Femur (tissue), 1 donor: ENCODE measurements around the gene IFNGR2.
A peak's percentile ranks its signal among the peaks of the same experiment; 100 is the strongest.
"Not testable (repeated sequence)": the region's sequence is repeated elsewhere in the genome, so short reads cannot be mapped to it uniquely, and the experiment has no call there.

ENCODE experiments used
- DNase-seq: peaks from one replicate; pipeline ENCODE4 v3.0.0-alpha.2; 2017

The IFNGR2 gene, protein sequence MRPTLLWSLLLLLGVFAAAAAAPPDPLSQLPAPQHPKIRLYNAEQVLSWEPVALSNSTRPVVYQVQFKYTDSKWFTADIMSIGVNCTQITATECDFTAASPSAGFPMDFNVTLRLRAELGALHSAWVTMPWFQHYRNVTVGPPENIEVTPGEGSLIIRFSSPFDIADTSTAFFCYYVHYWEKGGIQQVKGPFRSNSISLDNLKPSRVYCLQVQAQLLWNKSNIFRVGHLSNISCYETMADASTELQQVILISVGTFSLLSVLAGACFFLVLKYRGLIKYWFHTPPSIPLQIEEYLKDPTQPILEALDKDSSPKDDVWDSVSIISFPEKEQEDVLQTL

DNA sequence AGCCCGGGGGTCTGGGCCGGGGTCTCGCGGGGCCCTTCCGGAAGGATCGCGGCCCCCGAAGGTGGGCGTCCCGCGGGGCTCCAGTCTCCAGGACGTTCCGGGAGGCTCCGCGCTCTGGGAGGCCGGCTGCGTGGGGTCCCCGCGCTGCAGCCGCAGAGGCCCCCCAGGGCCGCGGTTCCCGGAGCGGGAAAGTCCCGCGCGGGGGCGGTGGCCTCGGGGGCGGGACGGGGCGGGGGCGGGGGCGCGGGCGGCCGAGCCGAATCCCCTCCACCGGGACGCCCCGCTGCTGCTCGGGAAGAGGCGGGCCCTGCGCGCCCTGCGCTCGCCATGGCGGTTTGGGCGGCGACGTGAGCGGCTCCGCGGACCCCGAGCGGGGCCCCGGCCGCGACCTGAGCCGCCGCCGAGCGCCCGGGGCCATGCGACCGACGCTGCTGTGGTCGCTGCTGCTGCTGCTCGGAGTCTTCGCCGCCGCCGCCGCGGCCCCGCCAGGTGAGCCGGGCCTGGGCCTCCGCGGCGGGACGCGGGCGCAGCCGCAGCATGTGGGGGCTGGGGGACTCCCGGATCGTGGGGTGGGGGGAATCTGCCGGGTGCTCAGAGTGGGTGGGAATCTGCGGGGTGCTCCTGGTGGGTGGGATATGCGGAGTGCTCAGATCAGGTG, at the start of gene IFNGR2:
Gene IFNGR2 (plus strand): TSS at position 286 of the 658 bp plus-strand sequence. CDS start 131 bp downstream, at position 417.
- DNase-seq, result peak; percentile 77

DNA sequence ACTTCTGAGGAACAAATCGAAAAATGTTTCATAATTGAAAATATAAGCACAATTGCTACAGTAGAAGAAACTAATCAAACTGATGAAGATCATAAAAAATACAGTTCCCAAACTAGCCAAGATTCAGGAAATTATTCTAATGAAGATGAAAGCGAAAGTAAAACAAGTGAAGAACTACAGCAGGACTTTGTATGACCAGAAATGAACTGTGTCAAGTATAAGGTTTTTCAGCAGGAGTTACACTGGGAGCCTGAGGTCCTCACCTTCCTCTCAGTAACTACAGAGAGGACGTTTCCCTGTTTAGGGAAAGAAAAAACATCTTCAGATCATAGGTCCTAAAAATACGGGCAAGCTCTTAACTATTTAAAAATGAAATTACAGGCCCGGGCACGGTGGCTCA, 47.9 kb upstream of the IFNGR2 start:
- no peak for DNase-seq

DNA sequence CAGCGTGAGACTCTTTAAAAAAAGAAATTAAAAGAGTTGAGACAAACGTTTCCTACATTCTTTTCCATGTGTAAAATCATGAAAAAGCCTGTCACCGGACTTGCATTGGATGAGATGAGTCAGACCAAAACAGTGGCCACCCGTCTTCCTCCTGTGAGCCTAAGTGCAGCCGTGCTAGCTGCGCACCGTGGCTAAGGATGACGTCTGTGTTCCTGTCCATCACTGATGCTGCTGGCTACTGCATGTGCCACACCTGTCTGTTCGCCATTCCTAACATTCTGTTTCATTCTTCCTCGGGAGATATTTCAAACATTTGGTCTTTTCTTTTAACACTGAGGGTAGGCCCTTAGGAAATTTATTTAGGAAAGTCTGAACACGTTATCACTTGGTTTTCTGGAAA, 47.2 kb upstream of the IFNGR2 start:
- no peak for DNase-seq

DNA sequence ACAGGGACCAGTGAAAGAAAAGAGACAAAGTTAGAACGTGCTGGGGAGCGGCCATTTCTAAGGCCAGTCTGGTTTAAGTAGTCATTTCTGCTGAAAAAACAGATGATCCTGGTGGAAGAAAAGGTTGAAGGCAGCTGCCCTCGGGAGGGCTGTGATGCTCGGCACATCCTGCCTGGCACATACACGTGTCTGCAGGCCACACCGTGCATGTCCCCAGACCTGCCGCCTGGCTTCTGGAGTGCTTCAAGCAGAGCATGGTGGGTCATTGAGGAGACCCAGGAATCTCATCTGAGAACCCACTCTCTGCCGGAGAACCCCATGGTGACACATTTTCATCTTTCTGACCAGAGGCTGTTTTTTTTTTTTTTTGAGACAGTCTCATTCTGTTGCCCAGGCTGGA, 46.0 kb upstream of the IFNGR2 start:
- DNase-seq, result no peak

DNA sequence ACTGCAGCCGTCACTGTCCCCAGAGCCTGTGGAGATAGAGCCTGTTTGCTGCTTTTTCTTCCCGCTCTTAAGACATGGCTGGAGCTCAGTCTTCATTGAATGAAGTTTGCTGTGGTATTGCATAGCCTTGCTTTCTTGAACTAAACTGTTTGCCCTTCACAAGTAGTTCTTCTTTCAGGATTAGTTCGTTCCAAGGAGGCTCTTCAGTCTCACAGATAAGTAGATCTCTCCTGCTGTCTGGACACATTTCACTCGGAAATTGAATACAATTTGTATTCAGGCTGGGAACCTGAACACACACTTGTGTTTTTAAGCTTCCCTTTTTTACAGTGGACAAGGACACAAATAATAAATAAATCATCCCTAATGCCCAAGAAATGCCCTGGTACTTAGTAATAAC, 43.8 kb upstream of the IFNGR2 start:
- no peak for DNase-seq

DNA sequence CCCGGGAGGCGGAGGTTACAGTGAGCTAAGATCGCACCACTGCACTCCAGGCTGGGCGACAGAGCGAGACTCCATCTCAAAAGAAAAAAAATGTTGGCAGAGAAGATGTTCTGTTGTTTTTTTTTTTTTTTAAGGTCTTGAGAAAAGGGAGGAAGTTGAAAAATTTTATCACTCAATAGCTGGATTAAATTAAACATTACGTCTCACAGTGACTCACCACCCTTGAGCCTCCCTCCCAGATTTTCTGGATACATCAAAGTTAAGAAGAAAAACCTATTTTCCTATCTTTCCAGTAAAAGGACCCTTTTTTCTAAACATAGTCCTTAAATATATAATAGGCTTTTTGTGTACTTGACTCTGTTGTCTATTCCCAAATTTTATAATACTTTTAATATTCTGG, 42.9 kb upstream of the IFNGR2 start:
- DNase-seq, result no peak

DNA sequence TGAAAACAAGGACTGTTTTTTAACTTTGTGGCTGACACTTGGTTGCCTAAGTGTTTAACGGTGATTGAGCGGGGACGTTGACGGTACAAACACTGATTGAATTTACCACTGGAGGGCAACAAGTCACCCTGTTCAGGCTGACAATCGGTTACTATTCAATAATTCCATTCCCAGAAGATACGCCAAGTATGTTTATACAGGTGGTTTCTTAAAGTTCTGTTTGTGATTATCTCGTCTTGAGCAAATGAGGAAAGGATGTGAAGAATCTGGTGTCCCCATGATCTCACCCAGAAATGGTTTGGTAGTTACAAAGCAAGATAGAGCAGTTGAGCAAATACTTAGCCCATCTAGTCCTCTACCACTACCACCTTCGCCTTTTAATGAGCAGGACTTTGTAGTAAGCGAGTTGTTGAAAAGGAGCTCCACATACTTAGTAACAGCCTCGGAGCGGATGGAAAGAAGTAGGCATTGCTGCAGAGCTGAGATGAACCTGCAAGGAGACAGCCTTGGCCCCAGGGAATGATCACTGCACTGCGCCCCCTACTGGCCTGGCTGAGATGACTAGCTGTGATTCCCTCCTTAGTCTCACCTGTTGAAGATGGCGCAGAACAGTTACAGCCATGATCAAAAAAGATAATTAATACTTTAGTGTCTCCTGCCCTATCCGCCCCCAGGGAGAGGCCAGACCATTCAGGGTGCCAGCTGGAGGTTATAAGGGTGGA, 42.2 kb upstream of the IFNGR2 start:
- DNase-seq, result peak; percentile 74

DNA sequence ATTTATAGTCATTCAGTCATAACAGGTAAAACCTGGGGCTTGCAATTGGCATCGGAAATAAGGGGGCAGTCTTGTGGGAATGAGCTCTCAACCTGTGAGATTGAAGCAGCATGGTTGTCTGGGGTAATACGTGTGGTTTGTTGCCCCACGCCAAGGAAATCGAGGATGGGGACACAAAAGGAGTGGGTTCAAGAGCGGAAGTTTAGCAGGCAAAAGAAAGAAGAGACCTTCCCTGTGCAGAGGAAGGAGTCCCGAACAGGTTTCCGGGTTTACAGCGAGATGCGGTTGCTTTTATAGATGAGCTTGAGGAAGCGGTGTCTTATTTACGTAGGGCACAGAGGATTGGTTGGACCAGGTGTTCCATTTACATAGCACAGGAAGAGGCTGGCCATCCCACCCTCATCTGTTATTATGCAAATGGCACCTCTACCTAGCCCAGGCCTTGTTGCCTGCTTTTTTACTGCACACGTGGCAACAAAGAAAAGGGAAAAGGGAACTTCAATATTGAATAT, 41.1 kb upstream of the IFNGR2 start:
- DNase-seq, result peak; percentile 55

DNA sequence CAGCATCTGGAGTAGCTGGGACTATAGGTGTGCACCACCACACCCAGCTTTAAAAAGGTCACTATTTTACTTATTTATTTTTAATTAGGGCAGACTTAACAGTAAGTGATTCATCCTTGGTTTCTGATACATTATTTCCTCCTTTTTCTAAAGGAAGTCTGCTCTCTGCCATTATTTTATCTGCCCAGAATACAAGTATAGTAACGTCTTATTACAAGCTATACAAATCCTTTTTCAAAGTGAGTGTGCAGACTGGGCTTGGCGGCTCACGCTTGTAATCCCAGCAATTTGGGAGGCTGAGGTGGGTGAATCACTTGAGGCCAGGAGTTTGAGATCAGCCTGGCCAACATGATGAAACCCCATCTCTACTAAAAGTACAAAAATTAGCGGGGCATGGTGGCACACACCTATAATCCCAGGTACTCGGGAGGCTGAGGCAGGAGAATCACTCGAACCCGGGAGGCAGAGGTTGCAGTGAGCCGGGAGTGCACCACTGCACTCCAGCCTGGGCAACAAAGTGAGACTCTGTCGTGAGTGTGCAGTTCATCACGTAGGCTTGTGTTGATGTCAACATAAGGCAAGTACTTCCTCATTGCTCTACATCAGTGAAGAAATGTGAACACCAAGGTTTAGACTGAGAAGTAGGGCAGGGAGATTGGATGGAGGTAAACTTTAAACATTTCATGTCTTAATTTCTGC, 39.2 kb upstream of the IFNGR2 start:
- DNase-seq, result not testable (repeated sequence)

DNA sequence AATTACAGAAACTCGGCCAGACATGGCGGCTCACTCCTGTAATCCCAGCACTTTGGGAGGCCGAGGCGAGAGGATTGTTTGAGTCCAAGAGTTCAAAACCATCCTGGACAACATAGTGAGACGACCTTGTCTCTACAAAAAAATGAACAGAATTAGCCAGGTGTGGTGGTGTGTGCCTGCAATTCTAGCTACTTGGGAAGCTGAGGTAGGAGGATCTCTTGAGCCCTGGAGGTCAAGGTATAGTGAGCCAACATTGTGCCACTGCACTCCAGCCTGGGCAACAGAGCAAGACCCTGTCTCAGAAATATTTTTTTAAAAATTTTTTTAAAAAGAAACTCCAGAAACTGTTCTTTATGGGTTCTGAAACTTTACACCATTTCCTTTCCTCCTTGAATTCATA, 38.4 kb upstream of the IFNGR2 start:
- no peak for DNase-seq

DNA sequence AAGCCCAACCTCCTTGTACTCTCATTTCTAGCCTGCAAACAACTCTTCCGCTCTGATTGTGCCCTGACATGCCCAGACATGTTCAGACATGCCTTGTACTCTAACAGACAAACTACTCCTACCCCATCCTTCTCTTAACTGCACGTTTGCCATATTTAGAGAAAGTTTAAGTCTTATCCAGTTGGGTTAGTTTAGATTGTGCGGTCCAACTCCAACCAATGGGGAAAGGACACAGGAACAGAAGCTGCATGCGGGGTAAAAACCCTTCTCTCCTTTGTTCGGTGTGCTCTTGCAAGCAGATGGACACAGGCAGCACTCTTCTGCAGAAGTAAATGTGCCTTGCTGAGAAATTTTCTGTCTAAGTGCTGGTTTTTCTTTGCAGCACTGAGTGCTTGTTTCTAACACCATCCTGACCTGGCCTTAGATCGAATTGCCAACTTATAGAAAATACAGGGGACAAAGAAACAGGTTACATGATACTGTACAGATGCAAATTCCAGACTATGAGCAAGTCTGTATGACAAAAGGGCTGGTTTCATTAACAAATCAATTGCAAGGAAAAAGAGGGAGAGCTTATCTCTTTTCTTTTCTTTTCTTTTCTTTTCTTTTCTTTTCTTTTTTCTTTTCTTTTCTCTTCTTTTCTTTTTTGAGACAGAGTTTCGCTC, 35.8 kb upstream of the IFNGR2 start:
- DNase-seq, result no peak

DNA sequence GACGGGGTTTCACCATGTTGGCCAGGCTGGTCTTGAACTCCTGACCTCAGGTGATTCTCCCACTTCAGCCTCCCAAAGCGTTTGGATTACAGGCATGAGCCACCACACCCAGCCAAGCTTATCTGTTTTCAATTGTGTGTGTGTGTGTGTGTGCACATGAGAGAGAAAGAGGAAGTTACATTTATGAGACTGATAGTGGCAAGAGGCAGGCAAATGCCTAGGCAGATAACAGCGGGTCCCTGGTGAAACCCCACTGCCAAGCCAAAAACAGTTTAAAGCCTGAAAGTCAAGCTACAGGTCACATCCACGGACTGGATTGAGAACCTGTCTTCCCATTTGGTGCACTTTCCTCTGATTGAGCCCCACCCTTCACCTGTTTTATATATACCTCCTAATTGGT, 35.1 kb upstream of the IFNGR2 start:
- DNase-seq, result no peak

DNA sequence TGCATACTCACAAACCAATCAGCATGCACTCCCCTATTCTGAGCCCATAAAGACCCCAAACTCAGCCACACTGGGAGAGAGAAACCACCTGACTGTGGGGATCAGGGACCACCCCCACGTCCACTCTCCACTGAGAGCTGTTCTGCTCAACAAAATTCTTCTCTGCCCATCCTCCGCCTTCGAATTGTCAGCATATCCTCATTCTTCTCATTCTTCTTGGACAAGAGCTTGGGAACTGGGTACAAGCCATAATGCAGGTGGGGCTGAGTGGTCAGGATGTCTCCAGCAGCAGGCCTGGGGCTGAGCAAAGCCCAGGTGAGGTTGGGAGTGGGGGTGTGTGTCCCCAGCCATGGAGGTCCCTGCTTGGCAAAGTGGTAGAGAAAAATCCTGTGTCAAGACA, 34.6 kb upstream of the IFNGR2 start:
- DNase-seq, result no peak

DNA sequence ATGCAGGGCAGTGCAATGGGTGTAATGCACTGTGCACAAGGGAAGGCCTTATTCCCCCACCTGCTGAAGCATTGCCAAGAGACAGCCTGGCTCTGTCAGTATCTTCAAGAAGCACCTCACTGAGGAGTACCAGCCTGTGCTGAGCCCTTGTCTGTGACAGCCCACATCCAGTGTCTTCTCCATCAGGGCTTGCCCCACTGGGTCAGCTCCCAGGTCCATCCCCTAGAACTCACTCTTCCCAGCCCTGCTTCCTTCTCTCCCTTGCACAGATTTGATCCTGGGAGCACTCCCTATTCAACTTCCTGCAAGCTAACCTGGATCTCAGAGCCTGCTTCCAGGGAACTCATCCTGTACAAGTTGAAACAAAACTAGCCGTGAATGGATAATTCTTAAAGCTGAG, 33.6 kb upstream of the IFNGR2 start:
- no peak for DNase-seq

DNA sequence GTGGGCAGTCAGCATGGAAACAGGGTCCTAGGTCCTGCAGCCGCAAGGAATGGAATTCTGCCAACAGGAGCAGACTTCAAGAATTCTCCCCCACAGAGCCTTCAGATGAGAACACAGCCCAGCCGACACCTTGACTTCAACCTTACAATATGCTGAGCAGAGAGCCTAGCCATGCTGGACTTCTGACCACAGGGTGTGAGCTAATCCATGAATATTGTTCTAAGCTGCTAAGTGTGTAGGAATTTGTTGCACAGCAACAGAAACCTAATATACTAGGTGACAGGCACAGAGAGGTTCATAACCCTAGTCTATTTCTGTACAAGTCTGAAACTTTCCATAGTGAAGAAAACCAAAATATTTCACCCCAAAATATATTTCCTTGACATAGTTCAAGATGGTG, 32.9 kb upstream of the IFNGR2 start:
- no peak for DNase-seq

DNA sequence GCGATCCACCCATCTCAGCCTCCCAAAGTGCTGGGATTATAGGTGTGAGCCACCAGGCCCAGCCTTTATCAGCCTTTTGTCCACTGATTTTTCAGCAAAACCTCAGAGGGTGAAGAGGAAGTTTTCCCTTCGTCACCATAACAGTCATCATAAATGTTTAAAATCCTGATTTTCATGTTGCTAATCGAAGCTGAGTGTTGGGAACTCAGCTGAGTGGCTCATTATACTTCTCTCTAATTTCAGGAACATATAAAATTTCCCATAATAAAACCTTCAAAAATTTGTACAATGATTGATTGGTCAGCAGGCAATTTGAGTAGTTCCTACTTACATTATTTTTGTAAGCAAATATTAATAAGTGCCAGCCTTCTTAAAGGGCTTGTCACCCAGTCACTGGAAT, 31.8 kb upstream of the IFNGR2 start:
- DNase-seq, result no peak

DNA sequence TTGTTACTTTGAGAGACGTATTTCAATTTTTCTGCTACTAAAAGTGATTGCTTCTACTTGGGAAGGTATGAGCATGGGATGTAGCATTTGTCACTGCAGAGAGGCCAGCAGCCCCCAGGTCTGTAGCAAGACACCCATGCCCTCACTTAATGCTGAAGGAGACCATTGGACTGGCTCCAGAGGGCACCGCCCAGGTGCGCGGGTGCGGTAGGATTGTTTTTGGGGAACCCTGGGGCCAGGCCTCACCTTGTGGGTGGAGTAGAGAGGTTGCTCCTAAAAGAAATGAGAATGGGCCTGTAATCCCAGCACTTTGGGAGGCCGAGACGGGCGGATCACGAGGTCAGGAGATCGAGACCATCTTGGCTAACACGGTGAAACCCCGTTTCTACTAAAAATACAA, 30.6 kb upstream of the IFNGR2 start:
- no peak for DNase-seq

DNA sequence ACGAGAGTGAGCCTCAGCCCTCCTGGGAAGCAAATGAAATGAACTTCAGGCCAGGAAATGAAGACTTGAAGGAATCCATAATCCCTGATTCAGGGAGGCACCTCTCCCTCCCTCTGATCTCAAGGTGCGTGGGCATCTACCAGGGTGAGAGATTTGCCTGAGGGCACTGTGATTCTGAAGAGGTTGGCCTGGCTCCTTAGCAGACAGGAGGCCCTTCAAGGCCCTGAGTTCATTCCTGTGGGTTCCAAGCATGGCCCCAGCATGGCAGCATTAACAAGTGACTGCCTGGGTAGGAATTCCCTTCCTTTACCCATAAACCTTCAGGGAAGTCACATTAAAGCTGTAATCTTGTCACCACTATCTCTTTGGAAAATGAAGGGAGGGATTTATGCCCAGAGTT, 29.8 kb upstream of the IFNGR2 start:
- no peak for DNase-seq

DNA sequence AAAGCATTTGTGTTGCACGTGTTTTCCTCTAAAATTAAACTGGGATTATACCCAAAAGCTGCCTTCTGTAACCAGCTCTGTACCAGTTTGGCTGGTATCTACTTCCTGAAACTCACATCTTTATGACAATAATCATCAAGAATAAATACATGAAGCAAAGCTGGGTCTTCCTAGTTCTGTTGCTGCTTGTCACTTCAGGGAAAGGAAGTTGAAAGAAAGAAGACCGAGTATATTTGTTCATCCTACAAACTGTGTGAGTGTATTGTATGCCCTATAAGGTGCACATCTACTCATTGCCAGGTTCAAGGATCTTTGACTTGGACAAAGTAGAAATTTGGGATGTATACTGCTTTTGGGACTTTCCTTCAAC, 29.1 kb upstream of the IFNGR2 start:
- no peak for DNase-seq

DNA sequence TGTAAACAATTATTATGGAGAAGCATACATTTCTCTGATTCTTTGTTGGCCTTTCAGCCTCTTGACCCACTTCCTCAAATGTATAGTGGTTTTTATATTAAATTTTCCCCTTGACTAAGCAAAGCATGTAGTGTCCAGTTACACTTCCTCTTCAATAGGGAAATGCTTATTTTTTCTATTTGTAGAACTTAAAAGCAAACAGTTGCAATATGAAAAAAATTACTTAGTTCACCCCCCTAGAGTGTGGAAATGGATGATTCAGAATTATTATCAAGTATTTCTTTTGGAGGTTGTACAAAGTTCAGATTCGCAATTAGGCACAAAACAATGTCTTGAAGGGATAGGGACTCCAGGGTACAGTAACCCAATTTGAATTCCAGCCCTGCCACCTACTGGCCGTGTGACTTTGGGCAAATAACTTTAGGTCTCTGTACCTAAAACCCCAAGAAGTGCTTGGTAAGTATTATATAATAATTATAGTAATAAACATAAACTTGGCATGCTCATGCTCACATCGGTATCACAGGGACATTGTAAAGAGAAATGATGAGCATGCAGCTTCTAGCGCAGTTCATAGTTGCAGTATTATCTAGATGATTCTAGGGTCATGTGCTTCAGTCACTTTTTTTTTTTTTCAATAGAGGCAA, 28.6 kb upstream of the IFNGR2 start:
- no peak for DNase-seq

DNA sequence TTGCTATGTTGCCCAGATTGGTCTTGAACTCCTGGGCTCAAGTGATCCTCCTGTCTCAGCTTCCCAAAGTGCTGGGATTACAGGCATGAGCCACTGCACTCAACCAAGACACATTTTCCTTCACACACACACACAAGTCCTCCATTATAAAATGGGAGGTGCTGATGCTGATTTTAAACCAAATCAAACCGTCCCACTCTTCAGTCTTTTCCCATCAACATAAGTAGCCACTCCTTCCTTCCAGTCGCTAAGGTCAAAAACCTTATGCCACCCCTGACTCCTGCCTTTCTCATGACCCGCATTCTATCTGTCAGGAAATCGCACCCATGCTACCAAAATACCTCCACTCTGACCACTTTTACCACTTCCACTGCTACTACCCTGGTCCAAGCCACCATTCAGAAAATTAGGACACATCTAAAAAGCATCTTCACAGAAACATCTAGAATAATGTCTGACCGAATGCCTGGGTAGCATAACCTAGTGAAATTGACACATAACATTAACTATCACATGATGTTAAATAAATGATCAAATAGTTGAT, 28.0 kb upstream of the IFNGR2 start:
- no peak for DNase-seq
